Liver (tissue), 5 donors: ENCODE results near the gene UBN2. TPM values are rescaled to one million over a fixed set of nuclear protein-coding genes. Genes with fewer than 3 reads are reported as not detected.

Source experiments
- polyA plus RNA-seq, 2 donors: library from polyadenylated mRNA; stranded (reverse) in 1 of 2; unstranded in 1 of 2; fragments of 200-250 nt in 1 of 2; fragments of >200 nt in 1 of 2; fragmentation: Nextera tagmentation in 1 of 2; extraction: Ambion mirVana in 1 of 2; gene quantifications; one replicate each; pipeline versions ENCODE4 v1.2.1 to v1.2.3, GENCODE V29; 2013 to 2015
- small RNA-seq: library from RNA; depleted of rRNA; stranded (forward); fragments of <200 nt; gene quantifications from one replicate; pipeline ENCODE3, GENCODE V24; 2014
- total RNA-seq, 2 donors: library from RNA; depleted of rRNA; stranded (reverse); fragments of >200 nt; gene quantifications; one replicate each; pipeline ENCODE4 v1.2.3, GENCODE V29; 2014
- donor health status: healthy.
- donor health status: healthy.
- donor health status: healthy.

Gene UBN2
- total and polyA plus RNA-seq, 4 donors: 1.1 to 9.1 (median 4.8) TPM

Small RNA genes within 50 kb of the gene (small RNA-seq; reads per million reads assigned to genes)
- gene AC009220.1: 0.07 reads per million
- not detected for gene RNU6-206P

Other genes with a start within 250 kb of the UBN2 start
- gene KIAA1549, start 249.8 kb upstream of the UBN2 start, total RNA-seq: under 1 TPM; 0.50 to 0.89 TPM
- under 1 TPM; 0.13 to 0.33 TPM for gene KIAA1549, start 249.8 kb upstream of the UBN2 start, polyA plus RNA-seq
- 10 to 100 TPM in 1 of 2 donors, 1 to 10 TPM in 1; 3.1 to 16.2 TPM for gene ZC3HAV1L, start 195.2 kb upstream of the UBN2 start, total RNA-seq
- gene ZC3HAV1L, start 195.2 kb upstream of the UBN2 start, polyA plus RNA-seq: under 1 TPM; 0.19 to 0.63 TPM
- 10 to 100 TPM; 22.3 to 40.5 TPM for gene ZC3HAV1, start 121.5 kb upstream of the UBN2 start, total RNA-seq
- 10 to 100 TPM in 1 of 2 donors, 1 to 10 TPM in 1; 6.6 to 10.8 TPM for gene ZC3HAV1, start 121.5 kb upstream of the UBN2 start, polyA plus RNA-seq
- gene FMC1, start 110.1 kb downstream of the UBN2 start, total RNA-seq: 10 to 100 TPM in 1 of 2 donors, 1 to 10 TPM in 1; 5.5 to 11.1 TPM
- gene FMC1, start 110.1 kb downstream of the UBN2 start, polyA plus RNA-seq: 10 to 100 TPM; 10.0 to 76.3 TPM
- gene LUC7L2, start 128.7 kb downstream of the UBN2 start, total RNA-seq: 10 to 100 TPM; 28.2 to 38.9 TPM
- 10 to 100 TPM; 16.2 to 17.5 TPM for gene LUC7L2, start 128.7 kb downstream of the UBN2 start, polyA plus RNA-seq